SJCRH30 (cell line): Measurements from ENCODE around the gene ZNF586. TPM values are rescaled to one million over a fixed set of nuclear protein-coding genes. Genes with fewer than 3 reads are reported as not detected.
"Not testable (repeated sequence)": the region's sequence is repeated elsewhere in the genome, so short reads cannot be mapped to it uniquely, and the experiment has no call there.

Experiments used
- DNase-seq, 2 experiments: peaks; one replicate each; pipeline ENCODE4 v3.0.0-alpha.2; 2015 to 2020
- H3K27ac ChIP-seq: fragments of 250-450 bp; sonication (Bioruptor Pico); 2 replicates; pipeline ENCODE4 v1.5.1; 2020; ENCODE audit warnings: mild to moderate bottlenecking, moderate library complexity
- H3K27me3 ChIP-seq: fragments of 250-450 bp; sonication (Bioruptor Pico); 2 replicates; pipeline ENCODE4 v1.5.1; 2020; ENCODE audit warnings: mild to moderate bottlenecking, moderate library complexity
- H3K36me3 ChIP-seq: fragments of 250-450 bp; sonication (Bioruptor Pico); 2 replicates; pipeline ENCODE4 v1.5.1; 2020; ENCODE audit warnings: mild to moderate bottlenecking, moderate library complexity
- H3K4me1 ChIP-seq: fragments of 250-450 bp; sonication (Bioruptor Pico); 2 replicates; pipeline ENCODE4 v1.5.1; 2020; ENCODE audit warnings: mild to moderate bottlenecking, moderate library complexity
- H3K4me3 ChIP-seq: fragments of 250-450 bp; sonication (Bioruptor Pico); 2 replicates; pipeline ENCODE4 v1.5.1; 2020; ENCODE audit warnings: mild to moderate bottlenecking, moderate library complexity
- H3K9me3 ChIP-seq: fragments of 250-450 bp; sonication (Bioruptor Pico); replicated peaks from 2 replicates; pipeline ENCODE4 v1.5.1; 2020; ENCODE audit warnings: mild to moderate bottlenecking, moderate library complexity
- total RNA-seq: library from RNA; depleted of rRNA; stranded (reverse); fragments of >200 nt; shearing (Covaris generic); gene quantifications from 2 replicates; pipeline ENCODE4 v1.2.3, GENCODE V29; 2014

The ZNF586 gene
- total RNA-seq, 1 experiment from 2014 or later = 14.6 TPM

GRCh38 chr19:57776764-57777296 lies 7.4 kb downstream of the ZNF586 start:
- no peak for DNase-seq
- Histone ChIP-seq H3K27me3 (no peaks in the 10 kb centered on the region), H3K4me1 (no peaks in the 10 kb centered on the region), H3K9me3 (peaks cover 20% of the 10 kb centered on the region; the same call in 1 of the 2 replicates), H3K27ac (no peak overlapping the region), H3K4me3 (no peak overlapping the region), H3K36me3 (peaks cover 75% of the 10 kb centered on the region)

- DNase-seq = no peak
- Histone ChIP-seq H3K9me3 (peaks cover 21% of the 10 kb centered on the region; the same call in 1 of the 2 replicates), H3K4me1 (no peaks in the 10 kb centered on the region), H3K27me3 (no peaks in the 10 kb centered on the region), H3K27ac (no peak overlapping the region), H3K36me3 (peaks cover 76% of the 10 kb centered on the region), H3K4me3 (no peak overlapping the region)
These were observed 8.9 kb downstream of the ZNF586 start for GRCh38 chr19:57778336-57778735.

- H3K36me3 ChIP-seq = peaks cover 78% of the 10 kb centered on the region
- no peak for DNase-seq
- H3K4me1 ChIP-seq = no peaks in the 10 kb centered on the region
- H3K9me3 ChIP-seq = peaks cover 18% of the 10 kb centered on the region; the same call in 1 of the 2 replicates
- no peak overlapping the region for H3K27ac ChIP-seq
- H3K4me3 ChIP-seq = no peak overlapping the region
- no peaks in the 10 kb centered on the region for H3K27me3 ChIP-seq
These were observed 9.9 kb downstream of the ZNF586 start for GRCh38 chr19:57779220-57779845.

- H3K27me3 ChIP-seq = no peaks in the 10 kb centered on the region
- H3K27ac ChIP-seq = no peak overlapping the region
- no peak overlapping the region for H3K4me3 ChIP-seq
- peaks cover 30% of the 10 kb centered on the region for H3K36me3 ChIP-seq
- DNase-seq = no peak
- H3K4me1 ChIP-seq = no peaks in the 10 kb centered on the region
- 0 out of 2 replicates have a peak, but pooled peaks cover 5% of the 10 kb centered on the region for H3K9me3 ChIP-seq
These were observed 16.8 kb downstream of the ZNF586 start for GRCh38 chr19:57786286-57786685.

GRCh38 chr19:57786906-57787305 lies 17.4 kb downstream of the ZNF586 start:
- Histone ChIP-seq H3K4me3 (no peak overlapping the region), H3K9me3 (0 out of 2 replicates have a peak, but pooled peaks cover 5% of the 10 kb centered on the region), H3K36me3 (peaks cover 30% of the 10 kb centered on the region), H3K4me1 (no peaks in the 10 kb centered on the region), H3K27ac (no peak overlapping the region), H3K27me3 (no peaks in the 10 kb centered on the region)
- no peak for DNase-seq

- no peaks in the 10 kb centered on the region for H3K4me1 ChIP-seq
- H3K36me3 ChIP-seq = peaks cover 27% of the 10 kb centered on the region
- 0 out of 2 replicates have a peak, but pooled peaks cover 4% of the 10 kb centered on the region for H3K9me3 ChIP-seq
- no peak for DNase-seq
- H3K4me3 ChIP-seq = no peak overlapping the region
- no peaks in the 10 kb centered on the region for H3K27me3 ChIP-seq
- H3K27ac ChIP-seq = no peak overlapping the region
These were observed 18.7 kb downstream of the ZNF586 start for GRCh38 chr19:57788114-57788692.

GRCh38 chr19:57789288-57789687 lies 19.8 kb downstream of the ZNF586 start:
- H3K27ac ChIP-seq = no peak overlapping the region
- H3K4me1 ChIP-seq = no peaks in the 10 kb centered on the region
- 0 out of 2 replicates have a peak, but pooled peaks cover 2% of the 10 kb centered on the region for H3K9me3 ChIP-seq
- DNase-seq = no peak
- H3K4me3 ChIP-seq = no peak overlapping the region
- H3K36me3 ChIP-seq = peaks cover 22% of the 10 kb centered on the region
- H3K27me3 ChIP-seq = no peaks in the 10 kb centered on the region

- H3K36me3 ChIP-seq = peaks cover 17% of the 10 kb centered on the region
- not testable (repeated sequence) for H3K27ac ChIP-seq, DNase-seq, H3K4me3 ChIP-seq, H3K4me1 ChIP-seq, H3K27me3 ChIP-seq, H3K9me3 ChIP-seq
These were observed 27.1 kb downstream of the ZNF586 start for GRCh38 chr19:57796580-57796979.

GRCh38 chr19:57800696-57801095 lies 31.2 kb downstream of the ZNF586 start:
- H3K9me3 ChIP-seq = no peaks in the 10 kb centered on the region
- H3K36me3 ChIP-seq = peaks cover 10% of the 10 kb centered on the region; the same call in 1 of the 2 replicates
- no peak overlapping the region for H3K4me3 ChIP-seq
- no peak overlapping the region for H3K27ac ChIP-seq
- no peaks in the 10 kb centered on the region for H3K27me3 ChIP-seq
- H3K4me1 ChIP-seq = no peaks in the 10 kb centered on the region
- DNase-seq = no peak

- Histone ChIP-seq H3K27ac (no peak overlapping the region), H3K9me3 (no peaks in the 10 kb centered on the region), H3K4me3 (no peak overlapping the region), H3K4me1 (no peaks in the 10 kb centered on the region), H3K36me3 (peaks cover 16% of the 10 kb centered on the region), H3K27me3 (no peaks in the 10 kb centered on the region)
- DNase-seq = no peak
These were observed 32.8 kb downstream of the ZNF586 start for GRCh38 chr19:57802269-57802668.

GRCh38 chr19:57803265-57803593 lies 33.8 kb downstream of the ZNF586 start:
- H3K27me3 ChIP-seq = no peaks in the 10 kb centered on the region
- no peaks in the 10 kb centered on the region for H3K4me1 ChIP-seq
- no peaks in the 10 kb centered on the region for H3K9me3 ChIP-seq
- H3K27ac ChIP-seq = no peak overlapping the region
- peaks cover 21% of the 10 kb centered on the region for H3K36me3 ChIP-seq
- DNase-seq = no peak
- H3K4me3 ChIP-seq = no peak overlapping the region

- DNase-seq = no peak
These were observed 34.3 kb downstream of the ZNF586 start for GRCh38 chr19:57803594-57804325.

GRCh38 chr19:57807541-57807940 lies 38.1 kb downstream of the ZNF586 start:
- no peak for DNase-seq
- Histone ChIP-seq H3K27me3 (no peaks in the 10 kb centered on the region), H3K4me3 (no peak overlapping the region), H3K27ac (no peak overlapping the region), H3K9me3 (no peaks in the 10 kb centered on the region), H3K36me3 (peaks cover 30% of the 10 kb centered on the region), H3K4me1 (no peaks in the 10 kb centered on the region)

More at GRCh38 chr19:57803594-57804325, 34.3 kb downstream of the ZNF586 start:
- no peak overlapping the region for H3K4me3 ChIP-seq
- no peaks in the 10 kb centered on the region for H3K27me3 ChIP-seq
- no peaks in the 10 kb centered on the region for H3K9me3 ChIP-seq
- peaks cover 24% of the 10 kb centered on the region for H3K36me3 ChIP-seq
- no peaks in the 10 kb centered on the region for H3K4me1 ChIP-seq
- no peak overlapping the region for H3K27ac ChIP-seq

GRCh38 chr19:57810410-57811295 lies 41.2 kb downstream of the ZNF586 start:
- H3K4me1 ChIP-seq, DNase-seq, H3K27me3 ChIP-seq, H3K4me3 ChIP-seq, H3K9me3 ChIP-seq, H3K27ac ChIP-seq: not testable (repeated sequence)
- H3K36me3 ChIP-seq = peaks cover 26% of the 10 kb centered on the region
